H1 (cell line): Measurements from ENCODE around the gene TXK. TPM values are rescaled to one million over a fixed set of nuclear protein-coding genes. Genes with fewer than 3 reads are reported as not detected.

ENCODE experiments used
- CTCF ChIA-PET: fragments of 300-600 bp; sonication (Branson Sonifier 250); formaldehyde crosslinking; loops from one replicate; lab custom pipeline; 2021; ENCODE audit not compliant: partially characterized antibody; lab: Charles Lee
- POLR2A ChIA-PET: fragments of 300-600 bp; sonication (Branson Sonifier 250); formaldehyde crosslinking; loops from one replicate; lab custom pipeline; 2021; ENCODE audit warnings: inconsistent platforms; ENCODE audit not compliant: partially characterized antibody; lab: Charles Lee
- DNase-seq, 2 experiments: peaks; one replicate each; pipeline versions ENCODE4 v3.0.0 to v3.0.0-alpha.2; 2010 to 2022; ENCODE audit warnings: low spot score in 2 of 2, low read depth in 1 of 2, mixed read lengths in 1 of 2
- FAIRE-seq: peaks from 2 replicates; lab custom pipeline; 2011; peaks lifted over from hg19 to GRCh38; lab: Jason Lieb, UNC
- H2AFZ ChIP-seq: 2 replicates; pipeline ENCODE4 v1.8.1; 2012; ENCODE audit warnings: low read length, inconsistent platforms
- H2AK5ac ChIP-seq: 2 replicates; pipeline ENCODE4 v1.6.1; 2013; ENCODE audit warnings: low read depth, low read length
- H2BK120ac ChIP-seq: replicated peaks from 2 replicates; pipeline ENCODE3; 2013; ENCODE audit warnings: low read depth, low read length, inconsistent platforms
- H2BK12ac ChIP-seq: 2 replicates; pipeline ENCODE4 v1.6.1; 2013; ENCODE audit warnings: low read depth, low read length
- H2BK15ac ChIP-seq: 2 replicates; pipeline ENCODE4 v1.6.1; 2013; ENCODE audit warnings: low read length
- H2BK20ac ChIP-seq: 2 replicates; pipeline ENCODE4 v1.6.1; 2013; ENCODE audit warnings: low read length
- H2BK5ac ChIP-seq: 2 replicates; pipeline ENCODE4 v1.6.1; 2013; ENCODE audit warnings: low read depth, low read length
- H3K14ac ChIP-seq: 2 replicates; pipeline ENCODE4 v1.6.1; 2013; ENCODE audit warnings: inconsistent platforms; ENCODE audit not compliant: insufficient read length
- H3K18ac ChIP-seq: 2 replicates; pipeline ENCODE4 v1.6.1; 2013; ENCODE audit warnings: low read length; ENCODE audit errors: extremely low read depth
- H3K23ac ChIP-seq: 2 replicates; pipeline ENCODE4 v1.6.1; 2013; ENCODE audit warnings: inconsistent platforms; ENCODE audit not compliant: insufficient read length
- H3K23me2 ChIP-seq: 2 replicates; pipeline ENCODE4 v1.6.1; 2013; ENCODE audit warnings: low read depth, low read length
- H3K27ac ChIP-seq: 2 replicates; pipeline ENCODE4 v1.6.1; 2011; ENCODE audit warnings: low read depth, low read length, inconsistent platforms
- H3K27me3 ChIP-seq, 4 experiments: replicated peaks in 1 of 4; 1 replicate in 1 of 4; 2 replicates in 3 of 4; pipeline versions ENCODE4 v1.6.1 to v1.8.1; 2011 to 2013; ENCODE audit warnings: low read length in 3 of 4, mild to moderate bottlenecking in 3 of 4, inconsistent platforms in 2 of 4, mixed read lengths in 2 of 4, moderate library complexity in 1 of 4; ENCODE audit not compliant: control insufficient read depth in 3 of 4, insufficient read depth in 3 of 4; ENCODE audit errors: extremely low read depth in 1 of 4
- H3K36me3 ChIP-seq, 4 experiments: 2 replicates each; pipeline versions ENCODE4 v1.6.1 to v1.8.1; 2011 to 2013; ENCODE audit warnings: mild to moderate bottlenecking in 4 of 4, low read length in 3 of 4, moderate library complexity in 2 of 4, control low read depth in 1 of 4, inconsistent platforms in 1 of 4; ENCODE audit not compliant: insufficient read depth in 4 of 4, control insufficient read depth in 2 of 4
- H3K4ac ChIP-seq: replicated peaks from 2 replicates; pipeline ENCODE3; 2013; ENCODE audit warnings: low read length, low read depth, mixed read lengths, inconsistent platforms; ENCODE audit not compliant: insufficient read length
- H3K4me1 ChIP-seq, 4 experiments: replicated peaks in 1 of 4; 1 replicate in 1 of 4; 2 replicates in 3 of 4; pipeline versions ENCODE4 v1.6.1 to v1.8.1; 2011 to 2013; ENCODE audit warnings: low read length in 3 of 4, inconsistent platforms in 2 of 4, mixed read lengths in 1 of 4; ENCODE audit not compliant: insufficient read depth in 4 of 4, control insufficient read depth in 3 of 4
- H3K4me2 ChIP-seq, 2 experiments: 2 replicates each; pipeline versions ENCODE4 v1.6.1 to v1.8.1; 2011 to 2013; ENCODE audit warnings: low read depth in 2 of 2, low read length in 2 of 2, control low read depth in 1 of 2, inconsistent platforms in 1 of 2, mild to moderate bottlenecking in 1 of 2; ENCODE audit not compliant: insufficient read depth in 1 of 2
- H3K4me3 ChIP-seq, 4 experiments: fragments of 200-600, 300-600 bp in 1 of 4; sonication (generic), shearing (Covaris generic), sonication (Bioruptor Twin) in 1 of 4; 2 replicates each; pipeline versions ENCODE4 v1.5.1 to v1.8.1; 2011 to 2016; ENCODE audit warnings: low read length in 4 of 4, low read depth in 3 of 4, control low read depth in 2 of 4, inconsistent platforms in 2 of 4, mild to moderate bottlenecking in 2 of 4, mixed read lengths in 1 of 4, moderate library complexity in 1 of 4; ENCODE audit not compliant: insufficient read depth in 2 of 4; ENCODE audit errors: extremely low read depth in 1 of 4
- H3K56ac ChIP-seq: replicated peaks from 2 replicates; pipeline ENCODE3; 2013; ENCODE audit warnings: low read depth, mild to moderate bottlenecking, mixed read lengths, low read length, inconsistent platforms; ENCODE audit not compliant: insufficient read length
- H3K79me1 ChIP-seq: 2 replicates; pipeline ENCODE4 v1.6.1; 2013; ENCODE audit warnings: low read depth, low read length, control low read depth
- H3K79me2 ChIP-seq, 2 experiments: 2 replicates each; pipeline versions ENCODE4 v1.6.1 to v1.8.1; 2012 to 2013; ENCODE audit warnings: low read length in 2 of 2, mild to moderate bottlenecking in 2 of 2, inconsistent platforms in 1 of 2; ENCODE audit not compliant: insufficient read depth in 2 of 2, control insufficient read depth in 1 of 2
- H3K9ac ChIP-seq, 4 experiments: replicated peaks in 1 of 4; 1 replicate in 1 of 4; 2 replicates in 3 of 4; pipeline versions ENCODE4 v1.6.1 to v1.8.1; 2011 to 2013; ENCODE audit warnings: low read depth in 3 of 4, low read length in 3 of 4, control low read depth in 2 of 4, mild to moderate bottlenecking in 2 of 4, moderate library complexity in 2 of 4, inconsistent platforms in 1 of 4; ENCODE audit errors: extremely low read depth in 1 of 4
- H3K9me3 ChIP-seq, 2 experiments: 2 replicates each; pipeline versions ENCODE4 v1.6.1 to v1.8.1; 2012 to 2013; ENCODE audit warnings: mild to moderate bottlenecking in 2 of 2, moderate library complexity in 2 of 2, control low read depth in 1 of 2, inconsistent platforms in 1 of 2, low read depth in 1 of 2, low read length in 1 of 2, mixed read lengths in 1 of 2; ENCODE audit not compliant: insufficient read depth in 2 of 2
- H4K20me1 ChIP-seq, 2 experiments: replicated peaks in 1 of 2; 2 replicates each; pipeline versions ENCODE3 to v1.8.1; 2011 to 2013; ENCODE audit warnings: inconsistent platforms in 2 of 2, low read length in 2 of 2, mild to moderate bottlenecking in 1 of 2; ENCODE audit not compliant: insufficient read depth in 2 of 2, control insufficient read depth in 1 of 2
- H4K5ac ChIP-seq: 2 replicates; pipeline ENCODE4 v1.6.1; 2013; ENCODE audit warnings: low read length, low read depth, mixed read lengths, inconsistent platforms; ENCODE audit not compliant: insufficient read length
- H4K8ac ChIP-seq: 2 replicates; pipeline ENCODE4 v1.8.0; 2013; ENCODE audit warnings: mild to moderate bottlenecking, moderate library complexity, low read length, inconsistent platforms; ENCODE audit not compliant: insufficient read depth; ENCODE audit errors: extremely low read depth
- H4K91ac ChIP-seq: replicated peaks from 2 replicates; pipeline ENCODE3; 2013; ENCODE audit warnings: low read length, mixed read lengths, inconsistent platforms; ENCODE audit not compliant: insufficient read length
- ATF2 ChIP-seq: IDR thresholded peaks from 2 replicates; pipeline ENCODE4 v1.6.1; 2012; ENCODE audit warnings: low read length, inconsistent platforms
- BACH1 ChIP-seq: IDR thresholded peaks from 2 replicates; pipeline ENCODE4 v1.6.1; 2012; ENCODE audit warnings: low read length, improper control_type of control experiment
- CBX8 ChIP-seq: fragments of 300-800, 300-1000 bp; sonication (generic); IDR thresholded peaks from 2 replicates; pipeline ENCODE4 v1.7.1; 2016; ENCODE audit warnings: low read depth, low read length, borderline replicate concordance
- CTCF ChIP-seq, 3 experiments: IDR thresholded peaks; 1 replicate in 2 of 3; 2 replicates in 1 of 3; pipeline versions ENCODE4 v1.5.1 to v1.6.1; 2011; ENCODE audit warnings: low read length in 3 of 3, mild to moderate bottlenecking in 3 of 3, inconsistent platforms in 2 of 3, low read depth in 1 of 3, moderate library complexity in 1 of 3; ENCODE audit not compliant: insufficient read depth in 1 of 3; ENCODE audit errors: control extremely low read depth in 1 of 3
- EGR1 ChIP-seq: IDR thresholded peaks from 2 replicates; pipeline ENCODE4 v1.6.1; 2011; ENCODE audit warnings: low read depth, low read length, borderline replicate concordance
- GABPA ChIP-seq: IDR thresholded peaks from 2 replicates; pipeline ENCODE4 v1.6.1; 2011; ENCODE audit warnings: mild to moderate bottlenecking, low read length, moderate library complexity, borderline replicate concordance; ENCODE audit not compliant: insufficient read depth
- GTF2F1 ChIP-seq: IDR thresholded peaks from 2 replicates; pipeline ENCODE4 v1.6.1; 2012; ENCODE audit warnings: low read depth, low read length, improper control_type of control experiment, borderline replicate concordance
- KDM5A ChIP-seq: fragments of 200-600 bp; IDR thresholded peaks from 2 replicates; pipeline ENCODE4 v1.7.1; 2012; ENCODE audit warnings: mild to moderate bottlenecking, low read length, inconsistent platforms, mixed read lengths
- POLR2AphosphoS5 ChIP-seq: IDR thresholded peaks from 2 replicates; pipeline ENCODE4 v1.6.1; 2011; ENCODE audit warnings: low read depth, low read length
- TBP ChIP-seq: IDR thresholded peaks from 2 replicates; pipeline ENCODE4 v1.6.1; 2011; ENCODE audit warnings: low read depth, low read length, improper control_type of control experiment
- WGBS, 2 experiments: shearing (Covaris generic) in 1 of 2; methylation state at CpG; one replicate each; pipeline versions ENCODE4 v1.1.6 to v1.1.7; 2013 to 2015; ENCODE audit warnings: low lambda C conversion rate in 2 of 2, mixed read lengths in 2 of 2, inconsistent platforms in 1 of 2, low coverage in 1 of 2, missing lambda C conversion rate in 1 of 2; ENCODE audit not compliant: insufficient replicate concordance in 2 of 2, insufficient coverage in 1 of 2, insufficient read length in 1 of 2; ENCODE audit errors: extremely low coverage in 1 of 2, missing lambda C conversion rate in 1 of 2; 5-methylcytosine and 5-hydroxymethylcytosine counted together
- polyA plus RNA-seq, 7 experiments: library from polyadenylated mRNA; depleted of rRNA in 3 of 7; stranded (reverse) in 5 of 7; unstranded in 2 of 7; fragments of >200 nt in 5 of 7; fragments of 200-250 nt in 2 of 7; gene quantifications; 1 replicate in 5 of 7; 2 replicates in 1 of 7; 4 replicates in 1 of 7; pipeline versions ENCODE4 v1.2.1 to v1.2.3, GENCODE V29; 2011 to 2013; ENCODE audit warnings: missing spikeins in 2 of 7, mixed read lengths in 2 of 7
- total RNA-seq: library from RNA; stranded (reverse); fragmentation: NEBNext Ultra II Directional; extraction: Animal tissue kit (Norgen Biotek cat#: 25700); gene quantifications from 2 replicates; pipeline ENCODE4 v1.2.1, GENCODE V29; 2021

The TXK gene
- total and polyA plus RNA-seq, 2 of the 8 experiments (the other 6 are each of a cell fraction or from before 2014, with no cell fraction given) = not detected

GRCh38 chr4:48157271-48157670 is 23.2 kb upstream of the TXK start:
- no peaks in the 10 kb centered on the region for H4K20me1 ChIP-seq
- H2AK5ac ChIP-seq = no peak overlapping the region
- H3K18ac ChIP-seq = no peak overlapping the region
- no peak overlapping the region for H2BK120ac ChIP-seq
- POLR2A ChIA-PET = no interaction called here
- H3K23me2 ChIP-seq = no peaks in the 10 kb centered on the region
- H3K27me3 ChIP-seq = no peaks in the 10 kb centered on the region
- H3K4me2 ChIP-seq = no peak overlapping the region
- H3K14ac ChIP-seq = no peak overlapping the region
- H3K79me2 ChIP-seq = no peaks in the 10 kb centered on the region
- H3K23ac ChIP-seq = no peak overlapping the region
- WGBS, 2 experiments = 92% methylated on average over 3 of the region's 3 CpGs; no CpG with 5 or more reads in 1 of the 2 experiments
- H4K8ac ChIP-seq = no peak overlapping the region
- no peak for FAIRE-seq
- no peak overlapping the region for H2BK5ac ChIP-seq
- no peak overlapping the region for H4K91ac ChIP-seq
- no peak overlapping the region for H3K4ac ChIP-seq
- no peak overlapping the region for H2BK15ac ChIP-seq
- H2BK20ac ChIP-seq = no peak overlapping the region
- H3K4me1 ChIP-seq = no peaks in the 10 kb centered on the region
- H2AFZ ChIP-seq = no peak overlapping the region
- no peak overlapping the region for H3K27ac ChIP-seq
- H4K5ac ChIP-seq = no peak overlapping the region
- CTCF ChIA-PET = interaction anchor here (0.6 kb wide), 1 partner anchor 141 kb away, joined by 3 read pairs; no protein-coding TSS in a partner anchor
- no peak overlapping the region for H3K56ac ChIP-seq
- peaks cover 0 to 15% (median 3%) of the 10 kb centered on the region in 4 experiments; a peak in 4 of 8 replicates for H3K36me3 ChIP-seq
- peaks cover 7 to 15% of the 10 kb centered on the region in 2 experiments; a peak in 3 of 4 replicates for H3K9me3 ChIP-seq
- no peak for DNase-seq
- no peak overlapping the region for H2BK12ac ChIP-seq
- H3K9ac ChIP-seq = no peak overlapping the region
- no peak overlapping the region for H3K4me3 ChIP-seq
- H3K79me1 ChIP-seq = no peaks in the 10 kb centered on the region
- TF ChIP-seq CBX8 (no peak), EGR1 (no peak), POLR2AphosphoS5 (no peak), KDM5A (no peak), GABPA (no peak), ATF2 (no peak), TBP (no peak), BACH1 (no peak), CTCF (IDR thresholded peaks at IDR 0.05; ENCODE audit: control extremely low read depth in 1 of 3, insufficient read depth in 1 of 3, low read depth in 1 of 3, low read length in 3 of 3) (no peak), GTF2F1 (no peak)
